A673 (cell line): ENCODE measurements around the gene ABHD8. TPM values are rescaled to one million over a fixed set of nuclear protein-coding genes. Genes with fewer than 3 reads are reported as not detected.

ENCODE experiments used
- BruUV-seq: library from RNA; stranded (reverse); fragments of 400-500 nt; replicated peaks from 2 replicates; lab custom pipeline; 2021; lab: Mats Ljungman, UMichigan
- CTCF ChIA-PET: fragments of 300-600 bp; sonication (Branson Sonifier 250); formaldehyde crosslinking; loops from one replicate; lab custom pipeline; 2022; ENCODE audit warnings: antibody characterized with exemption; lab: Charles Lee
- POLR2A ChIA-PET: fragments of 300-600 bp; sonication (Branson Sonifier 250); formaldehyde crosslinking; loops from one replicate; lab custom pipeline; 2022; ENCODE audit warnings: antibody characterized with exemption; ENCODE audit not compliant: low non-redundant PET; lab: Charles Lee
- DNase-seq: peaks from one replicate; pipeline ENCODE4 v3.0.0-alpha.2; 2015; ENCODE audit warnings: low spot score
- H3K27ac ChIP-seq: fragments of 200-600 bp; sonication (generic); 2 replicates; pipeline ENCODE4 v1.5.1; 2016; ENCODE audit warnings: mixed run types, low read depth, mild to moderate bottlenecking, mixed read lengths, antibody characterized with exemption, low read length; ENCODE audit not compliant: poor library complexity, severe bottlenecking
- H3K27me3 ChIP-seq: fragments of 200-600 bp; sonication (generic); replicated peaks from 2 replicates; pipeline ENCODE4 v1.6.1; 2017; ENCODE audit warnings: mixed run types, low read depth, mild to moderate bottlenecking, mixed read lengths, antibody characterized with exemption, low read length; ENCODE audit not compliant: insufficient read depth, poor library complexity
- H3K36me3 ChIP-seq: fragments of 200-600 bp; sonication (generic); 2 replicates; pipeline ENCODE4 v1.6.1; 2016; ENCODE audit warnings: mixed run types, mild to moderate bottlenecking, mixed read lengths, antibody characterized with exemption, low read length; ENCODE audit not compliant: insufficient read depth, poor library complexity, severe bottlenecking
- H3K4me1 ChIP-seq: fragments of 200-600 bp; sonication (generic); 2 replicates; pipeline ENCODE4 v1.6.1; 2017; ENCODE audit warnings: mixed run types, mild to moderate bottlenecking, mixed read lengths, antibody characterized with exemption, low read length; ENCODE audit not compliant: insufficient read depth, poor library complexity, severe bottlenecking
- H3K4me3 ChIP-seq: fragments of 200-600 bp; sonication (generic); 2 replicates; pipeline ENCODE4 v1.5.1; 2016; ENCODE audit warnings: low read depth, mixed run types, mild to moderate bottlenecking, mixed read lengths, low read length; ENCODE audit not compliant: poor library complexity, severe bottlenecking
- H3K9me3 ChIP-seq: fragments of 200-600 bp; sonication (generic); 2 replicates; pipeline ENCODE4 v1.6.1; 2016; ENCODE audit warnings: mixed run types, low read depth, mild to moderate bottlenecking, mixed read lengths, antibody characterized with exemption, low read length; ENCODE audit not compliant: poor library complexity, severe bottlenecking
- EZH2 ChIP-seq: fragments of 200-600 bp; sonication (generic); IDR thresholded peaks from 2 replicates; pipeline ENCODE4 v1.6.1; 2017; ENCODE audit warnings: borderline replicate concordance, low read depth, mild to moderate bottlenecking, mixed read lengths, antibody characterized with exemption, low read length; ENCODE audit not compliant: poor library complexity, severe bottlenecking
- intact Hi-C: fragments of 100-400 bp; cut with micrococcal nuclease; formaldehyde crosslinking; loops from one replicate; pipeline ENCODE4 v1.10.0; 2022; ENCODE audit not compliant: unreplicated experiment
- total RNA-seq: library from RNA; stranded (reverse); gene quantifications from 2 replicates; pipeline ENCODE4 v1.2.3, GENCODE V29; 2021
- TF ChIP-seq, protein P1 (sequence below): fragments of 300-800, 200-600 bp; sonication (generic); conservative IDR thresholded peaks from 2 replicates; pipeline ENCODE4 v1.5.1; 2017; ENCODE audit warnings: low read depth, mild to moderate bottlenecking, antibody characterized with exemption, low read length, moderate library complexity, mixed read lengths

ABHD8 gene
- total RNA-seq, 1 experiment from 2014 or later, result 11.0 TPM

DNA sequence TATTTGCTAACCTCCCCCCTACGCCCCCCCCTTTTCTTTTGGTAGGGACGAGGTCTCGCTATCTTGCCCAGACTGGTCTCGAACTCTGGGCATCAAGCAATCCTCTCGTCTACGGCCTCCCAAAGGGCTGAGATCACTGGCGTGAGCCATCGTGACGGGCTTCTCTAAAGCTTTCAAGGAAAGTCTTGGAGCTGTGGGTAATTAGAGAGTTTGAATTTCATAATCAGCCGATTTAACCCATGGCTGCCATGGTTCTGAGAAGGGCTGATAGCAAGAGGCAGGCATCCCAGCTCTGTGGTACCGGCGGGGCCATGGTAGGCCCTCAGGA is 679 bp upstream of the ABHD8 start:
- Histone ChIP-seq H3K4me1 (peaks cover 19% of the 10 kb centered on the region), H3K4me3 (peak overlapping the region; percentile 86), H3K9me3 (no peaks in the 10 kb centered on the region), H3K36me3 (no peaks in the 10 kb centered on the region), H3K27me3 (no peaks in the 10 kb centered on the region), H3K27ac (peak overlapping the region; percentile 85)
- no TSS peak for BruUV-seq
- intact Hi-C loops, result no loop called here
- no peak for DNase-seq
- TF ChIP-seq, protein P1, sequence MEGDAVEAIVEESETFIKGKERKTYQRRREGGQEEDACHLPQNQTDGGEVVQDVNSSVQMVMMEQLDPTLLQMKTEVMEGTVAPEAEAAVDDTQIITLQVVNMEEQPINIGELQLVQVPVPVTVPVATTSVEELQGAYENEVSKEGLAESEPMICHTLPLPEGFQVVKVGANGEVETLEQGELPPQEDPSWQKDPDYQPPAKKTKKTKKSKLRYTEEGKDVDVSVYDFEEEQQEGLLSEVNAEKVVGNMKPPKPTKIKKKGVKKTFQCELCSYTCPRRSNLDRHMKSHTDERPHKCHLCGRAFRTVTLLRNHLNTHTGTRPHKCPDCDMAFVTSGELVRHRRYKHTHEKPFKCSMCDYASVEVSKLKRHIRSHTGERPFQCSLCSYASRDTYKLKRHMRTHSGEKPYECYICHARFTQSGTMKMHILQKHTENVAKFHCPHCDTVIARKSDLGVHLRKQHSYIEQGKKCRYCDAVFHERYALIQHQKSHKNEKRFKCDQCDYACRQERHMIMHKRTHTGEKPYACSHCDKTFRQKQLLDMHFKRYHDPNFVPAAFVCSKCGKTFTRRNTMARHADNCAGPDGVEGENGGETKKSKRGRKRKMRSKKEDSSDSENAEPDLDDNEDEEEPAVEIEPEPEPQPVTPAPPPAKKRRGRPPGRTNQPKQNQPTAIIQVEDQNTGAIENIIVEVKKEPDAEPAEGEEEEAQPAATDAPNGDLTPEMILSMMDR, result no peak
- no peak for TF ChIP-seq EZH2
- POLR2A ChIA-PET, result no interaction called here
- CTCF ChIA-PET, result no interaction called here

DNA sequence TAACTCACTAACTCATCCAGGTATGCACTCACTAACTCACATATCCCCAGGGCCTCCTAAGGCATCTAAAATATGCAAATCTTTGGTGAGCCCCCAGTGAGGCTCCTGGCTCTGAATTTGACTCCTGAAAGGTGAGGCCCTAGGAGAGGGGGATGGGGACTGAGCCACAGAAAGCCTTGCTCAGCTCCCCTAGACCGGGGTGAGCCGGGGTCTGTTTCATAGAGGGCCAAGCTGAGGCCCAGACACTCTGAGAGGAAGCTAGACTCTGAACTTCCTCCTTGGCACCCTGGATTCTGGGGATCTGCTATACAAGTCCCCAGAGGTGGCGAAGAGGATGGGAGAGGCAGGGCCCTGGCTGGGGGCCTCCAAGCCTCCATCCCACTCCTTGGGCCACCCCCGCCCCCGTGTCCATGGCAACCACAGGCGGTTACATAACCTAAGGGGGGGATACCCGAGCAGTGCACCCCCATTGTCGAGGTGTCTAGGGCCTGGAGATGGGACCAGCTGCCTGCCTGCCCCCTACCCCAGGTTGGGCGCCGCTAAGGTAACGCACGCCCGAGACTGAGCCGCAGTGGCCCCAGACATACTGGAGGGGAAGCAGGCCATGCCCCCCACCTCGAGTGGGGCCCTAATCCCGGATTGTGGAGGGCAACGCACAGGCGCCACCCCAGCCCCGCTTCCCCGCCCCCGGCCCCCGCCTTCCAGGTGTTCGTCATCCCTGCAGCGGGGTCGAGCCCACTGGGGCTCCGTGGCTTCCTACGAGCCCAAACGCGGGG is 646 bp downstream of the ABHD8 start:
- TF ChIP-seq EZH2, result no peak
- peaks cover 19% of the 10 kb centered on the region for H3K4me1 ChIP-seq
- ChIA-PET POLR2A (interaction anchor here (0.7 kb wide), 1 partner anchor 1166 kb away, joined by 4 read pairs; no protein-coding TSS in a partner anchor), CTCF (no interaction called here)
- H3K27me3 ChIP-seq, result no peaks in the 10 kb centered on the region
- peak overlapping the region; percentile 86 for H3K4me3 ChIP-seq
- peaks cover 6% of the 10 kb centered on the region for H3K36me3 ChIP-seq
- no peaks in the 10 kb centered on the region for H3K9me3 ChIP-seq
- peak overlapping the region; percentile 85 for H3K27ac ChIP-seq
- intact Hi-C loops, result no loop called here
- DNase-seq, result no peak
- no TSS peak for BruUV-seq

DNA sequence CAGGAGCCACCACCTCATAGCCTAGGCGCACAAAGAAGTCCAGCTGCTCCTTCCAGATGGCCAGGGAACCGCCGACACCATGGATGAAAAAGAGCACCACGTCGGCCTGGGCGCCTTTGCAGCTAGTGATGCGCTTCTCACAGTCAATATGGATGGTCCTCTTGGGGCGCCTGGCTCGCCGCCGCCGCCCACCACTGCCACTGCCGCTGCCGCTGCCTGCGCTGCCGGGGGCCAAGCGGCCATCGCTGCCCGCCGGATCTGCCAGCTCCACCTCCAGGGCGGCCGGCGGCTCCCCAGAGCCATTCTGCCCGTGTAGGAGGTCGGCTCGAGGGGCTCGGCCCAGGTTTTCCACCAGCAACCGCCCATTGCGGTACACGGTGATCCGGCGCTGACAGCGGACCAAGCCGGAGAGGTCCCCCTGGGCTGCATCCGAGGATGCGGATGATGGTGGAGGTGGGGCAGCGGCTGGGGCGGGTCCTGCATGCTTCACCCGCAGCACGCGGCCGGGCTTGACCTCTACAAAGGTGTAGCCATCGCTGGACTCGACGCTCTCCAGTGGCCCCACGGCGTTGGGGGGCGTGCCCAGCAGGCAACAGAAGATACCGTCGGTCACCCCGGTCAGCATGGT is 2.1 kb downstream of the ABHD8 start:
- DNase-seq, result no peak
- Histone ChIP-seq H3K27me3 (no peaks in the 10 kb centered on the region), H3K36me3 (peaks cover 11% of the 10 kb centered on the region), H3K27ac (no peak overlapping the region), H3K9me3 (no peaks in the 10 kb centered on the region), H3K4me3 (no peak overlapping the region), H3K4me1 (peaks cover 19% of the 10 kb centered on the region)
- intact Hi-C loops, result no loop called here
- CTCF ChIA-PET, result no interaction called here
- no TSS peak for BruUV-seq
- POLR2A ChIA-PET, result no interaction called here
- TF ChIP-seq, protein P1, result no peak
- TF ChIP-seq EZH2, result no peak
